Measurements from ENCODE around the gene KDELR1. TPM values are rescaled to one million over a fixed set of nuclear protein-coding genes. Genes with fewer than 3 reads are reported as not detected.

The KDELR1 gene
- total and polyA plus RNA-seq, 2 donors from 2014 or later = 169 to 204 TPM

DNA sequence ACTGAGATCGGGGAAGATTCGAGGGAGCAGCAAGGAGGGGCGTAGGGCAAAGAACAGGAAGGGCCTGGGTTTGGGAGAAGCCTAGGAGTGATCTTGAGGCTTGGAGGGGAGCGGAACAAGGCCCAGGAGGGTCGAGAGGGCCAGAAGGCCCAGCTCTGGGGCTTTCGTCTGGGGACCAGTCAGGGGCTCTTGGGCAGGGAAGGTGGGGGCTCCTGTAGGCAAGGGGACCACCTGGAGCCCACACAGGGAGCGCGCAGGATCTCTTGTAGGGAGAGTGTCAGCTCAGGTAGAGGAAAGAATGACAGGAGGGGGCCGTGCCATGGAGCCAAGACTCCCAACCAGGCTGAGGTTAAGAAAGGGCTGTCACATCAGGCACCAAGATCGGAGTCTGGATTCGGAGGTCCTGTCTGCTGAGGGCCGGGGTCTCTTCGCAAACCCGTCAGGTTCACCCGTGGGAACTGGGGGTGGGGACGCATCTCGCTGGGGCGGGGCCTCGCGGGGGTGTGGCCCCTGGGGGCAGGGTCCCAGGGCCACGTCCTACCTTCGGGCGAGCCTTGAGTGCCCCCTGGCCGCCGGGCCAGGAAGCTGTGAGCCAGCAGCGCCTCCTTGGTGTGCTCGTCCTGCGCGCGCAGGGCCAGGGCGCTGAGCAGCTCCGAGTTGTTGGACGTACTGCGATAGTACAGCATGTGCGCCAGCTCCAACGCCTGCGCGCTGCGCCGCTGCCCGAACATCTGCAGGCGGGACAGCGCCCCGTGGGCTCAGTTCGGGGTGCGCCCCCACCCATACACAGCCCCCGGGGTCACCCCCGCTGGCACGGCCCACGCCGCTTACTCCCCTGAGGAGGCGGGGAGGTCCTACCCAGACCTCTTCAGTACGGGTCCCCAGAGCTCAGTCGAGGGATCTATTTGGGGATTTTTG, 57.6 kb downstream of the KDELR1 start:
- no peak for FAIRE-seq
- peak overlapping the region; percentile 55 to 83 (median 76) for H3K9ac ChIP-seq (ENCODE audit: low read length in 3 of 3)
- intact Hi-C loops (cut with DNase I) = no loop called here

GRCh38 chr19:48332662-48333466, 58.5 kb downstream of the KDELR1 start:
- DNase-seq (peak; percentile 94 to 99 (median 95)), FAIRE-seq (peak; percentile 91)
- peak overlapping the region; percentile 59 to 69 (median 60) for H3K4me3 ChIP-seq (ENCODE audit: low read length in 3 of 3)
- H3K9ac ChIP-seq (ENCODE audit: low read length in 3 of 3) = peak overlapping the region; percentile 55 to 83 (median 76)
- peaks cover 0 to 23% (median 11%) of the 10 kb centered on the region in 3 donors for H3K4me1 ChIP-seq (ENCODE audit: control insufficient read depth in 2 of 3, insufficient read depth in 2 of 3, low read depth in 1 of 3, low read length in 3 of 3)
- no peaks in the 10 kb centered on the region for H3K9me3 ChIP-seq (ENCODE audit: control insufficient read depth in 2 of 3, insufficient read depth in 1 of 3, low read length in 3 of 3)
- no peaks in the 10 kb centered on the region for H3K36me3 ChIP-seq (ENCODE audit: control insufficient read depth in 2 of 3, insufficient read depth in 3 of 3, low read length in 3 of 3)
- no peaks in the 10 kb centered on the region for H3K27me3 ChIP-seq (ENCODE audit: control insufficient read depth, insufficient read depth, low read length)
- TF ChIP-seq, protein P1, sequence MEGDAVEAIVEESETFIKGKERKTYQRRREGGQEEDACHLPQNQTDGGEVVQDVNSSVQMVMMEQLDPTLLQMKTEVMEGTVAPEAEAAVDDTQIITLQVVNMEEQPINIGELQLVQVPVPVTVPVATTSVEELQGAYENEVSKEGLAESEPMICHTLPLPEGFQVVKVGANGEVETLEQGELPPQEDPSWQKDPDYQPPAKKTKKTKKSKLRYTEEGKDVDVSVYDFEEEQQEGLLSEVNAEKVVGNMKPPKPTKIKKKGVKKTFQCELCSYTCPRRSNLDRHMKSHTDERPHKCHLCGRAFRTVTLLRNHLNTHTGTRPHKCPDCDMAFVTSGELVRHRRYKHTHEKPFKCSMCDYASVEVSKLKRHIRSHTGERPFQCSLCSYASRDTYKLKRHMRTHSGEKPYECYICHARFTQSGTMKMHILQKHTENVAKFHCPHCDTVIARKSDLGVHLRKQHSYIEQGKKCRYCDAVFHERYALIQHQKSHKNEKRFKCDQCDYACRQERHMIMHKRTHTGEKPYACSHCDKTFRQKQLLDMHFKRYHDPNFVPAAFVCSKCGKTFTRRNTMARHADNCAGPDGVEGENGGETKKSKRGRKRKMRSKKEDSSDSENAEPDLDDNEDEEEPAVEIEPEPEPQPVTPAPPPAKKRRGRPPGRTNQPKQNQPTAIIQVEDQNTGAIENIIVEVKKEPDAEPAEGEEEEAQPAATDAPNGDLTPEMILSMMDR (IDR thresholded peaks at IDR 0.05; ENCODE audit: borderline replicate concordance, extremely low read depth, insufficient read depth) = no peak
- intact Hi-C loops (cut with DNase I) = no loop called here
- peak overlapping the region; percentile 78 to 96 for H3K27ac ChIP-seq (ENCODE audit: low read depth in 2 of 2, low read length in 2 of 2)

More for the DNA sequence above, 57.6 kb downstream of the KDELR1 start:
- TF ChIP-seq, protein P1 (IDR thresholded peaks at IDR 0.05; ENCODE audit: borderline replicate concordance, extremely low read depth, insufficient read depth) = peak; percentile 89
- H3K4me3 ChIP-seq (ENCODE audit: low read length in 3 of 3) = peak overlapping the region; percentile 59 to 69 (median 60)
- H3K36me3 ChIP-seq (ENCODE audit: control insufficient read depth in 2 of 3, insufficient read depth in 3 of 3, low read length in 3 of 3) = no peaks in the 10 kb centered on the region
- peak; percentile 88 to 97 (median 94) for DNase-seq
- H3K27me3 ChIP-seq (ENCODE audit: control insufficient read depth, insufficient read depth, low read length) = no peaks in the 10 kb centered on the region
- H3K27ac ChIP-seq (ENCODE audit: low read depth in 2 of 2, low read length in 2 of 2) = peak overlapping the region; percentile 78 to 96
- H3K4me1 ChIP-seq (ENCODE audit: control insufficient read depth in 2 of 3, insufficient read depth in 2 of 3, low read depth in 1 of 3, low read length in 3 of 3) = peaks cover 0 to 23% (median 11%) of the 10 kb centered on the region in 3 donors
- no peaks in the 10 kb centered on the region for H3K9me3 ChIP-seq (ENCODE audit: control insufficient read depth in 2 of 3, insufficient read depth in 1 of 3, low read length in 3 of 3)

Other genes starting within 250 kb of the KDELR1 start
- 25.9 TPM for gene LIG1, start 221.2 kb downstream of the KDELR1 start, total RNA-seq
- gene LIG1, start 221.2 kb downstream of the KDELR1 start, polyA plus RNA-seq (ENCODE audit: insufficient read depth, low read depth, low replicate concordance) = 14.0 TPM
- gene ZSWIM9, start 220.9 kb downstream of the KDELR1 start, total RNA-seq = 7.8 TPM
- gene ZSWIM9, start 220.9 kb downstream of the KDELR1 start, polyA plus RNA-seq (ENCODE audit: insufficient read depth, low read depth, low replicate concordance) = 5.5 TPM
- 53.1 TPM for gene CARD8, start 135.6 kb downstream of the KDELR1 start, total RNA-seq
- 11.4 TPM for gene CARD8, start 135.6 kb downstream of the KDELR1 start, polyA plus RNA-seq (ENCODE audit: insufficient read depth, low read depth, low replicate concordance)
- gene ZNF114, start 121.5 kb downstream of the KDELR1 start, total RNA-seq = 1.2 TPM
- gene ZNF114, start 121.5 kb downstream of the KDELR1 start, polyA plus RNA-seq (ENCODE audit: insufficient read depth, low read depth, low replicate concordance) = 0.17 TPM
- 78.6 TPM for gene EMP3, start 66.0 kb downstream of the KDELR1 start, total RNA-seq
- 75.9 TPM for gene EMP3, start 66.0 kb downstream of the KDELR1 start, polyA plus RNA-seq (ENCODE audit: insufficient read depth, low read depth, low replicate concordance)
- gene TMEM143, start 27.6 kb downstream of the KDELR1 start, total RNA-seq = 9.2 TPM
- gene TMEM143, start 27.6 kb downstream of the KDELR1 start, polyA plus RNA-seq (ENCODE audit: insufficient read depth, low read depth, low replicate concordance) = 15.7 TPM
- gene SYNGR4, start 27.2 kb downstream of the KDELR1 start, total RNA-seq = not detected
- gene SYNGR4, start 27.2 kb downstream of the KDELR1 start, polyA plus RNA-seq (ENCODE audit: insufficient read depth, low read depth, low replicate concordance) = not detected
- gene GRIN2D, start 2.1 kb upstream of the KDELR1 start, total RNA-seq = 0.54 TPM
- 0.13 TPM for gene GRIN2D, start 2.1 kb upstream of the KDELR1 start, polyA plus RNA-seq (ENCODE audit: insufficient read depth, low read depth, low replicate concordance)
- gene GRWD1, start 54.4 kb upstream of the KDELR1 start, total RNA-seq = 34.0 TPM
- gene GRWD1, start 54.4 kb upstream of the KDELR1 start, polyA plus RNA-seq (ENCODE audit: insufficient read depth, low read depth, low replicate concordance) = 19.0 TPM
- 1.0 TPM for gene KCNJ14, start 64.0 kb upstream of the KDELR1 start, total RNA-seq
- 0.28 TPM for gene KCNJ14, start 64.0 kb upstream of the KDELR1 start, polyA plus RNA-seq (ENCODE audit: insufficient read depth, low read depth, low replicate concordance)
- 96.1 TPM for gene CYTH2, start 77.8 kb upstream of the KDELR1 start, total RNA-seq
- 51.0 TPM for gene CYTH2, start 77.8 kb upstream of the KDELR1 start, polyA plus RNA-seq (ENCODE audit: insufficient read depth, low read depth, low replicate concordance)
- 8.4 TPM for gene LMTK3, start 120.3 kb upstream of the KDELR1 start, total RNA-seq
- 4.2 TPM for gene LMTK3, start 120.3 kb upstream of the KDELR1 start, polyA plus RNA-seq (ENCODE audit: insufficient read depth, low read depth, low replicate concordance)
- 2.3 TPM for gene SULT2B1, start 160.6 kb upstream of the KDELR1 start, total RNA-seq
- 2.3 TPM for gene SULT2B1, start 160.6 kb upstream of the KDELR1 start, polyA plus RNA-seq (ENCODE audit: insufficient read depth, low read depth, low replicate concordance)
- gene SPACA4, start 215.2 kb upstream of the KDELR1 start, total RNA-seq = not detected
- gene SPACA4, start 215.2 kb upstream of the KDELR1 start, polyA plus RNA-seq (ENCODE audit: insufficient read depth, low read depth, low replicate concordance) = not detected
- 15.9 TPM for gene FAM83E, start 223.5 kb upstream of the KDELR1 start, total RNA-seq
- gene FAM83E, start 223.5 kb upstream of the KDELR1 start, polyA plus RNA-seq (ENCODE audit: insufficient read depth, low read depth, low replicate concordance) = 0.41 TPM
- gene RPL18, start 227.6 kb upstream of the KDELR1 start, total RNA-seq = 986 TPM
- 1,596 TPM for gene RPL18, start 227.6 kb upstream of the KDELR1 start, polyA plus RNA-seq (ENCODE audit: insufficient read depth, low read depth, low replicate concordance)
- 23.3 TPM for gene SPHK2, start 228.0 kb upstream of the KDELR1 start, total RNA-seq
- gene SPHK2, start 228.0 kb upstream of the KDELR1 start, polyA plus RNA-seq (ENCODE audit: insufficient read depth, low read depth, low replicate concordance) = 37.2 TPM
- 14.5 TPM for gene DBP, start 245.8 kb upstream of the KDELR1 start, total RNA-seq
- 20.4 TPM for gene DBP, start 245.8 kb upstream of the KDELR1 start, polyA plus RNA-seq (ENCODE audit: insufficient read depth, low read depth, low replicate concordance)

Measured in kidney (tissue), 14 donors.